Activated CD8-positive, alpha-beta T cell treated with anti-CD3 and anti-CD28 coated beads for 36 hours (primary cell): ENCODE results near the gene CNTNAP2. TPM values are rescaled to one million over a fixed set of nuclear protein-coding genes. Genes with fewer than 3 reads are reported as not detected.

ENCODE experiments used
- ATAC-seq: fragments of 200-7000 bp; cut with Tn5 transposase; one replicate; pipeline ENCODE4 v1.10.0; 2021; ENCODE audit warnings: mild to moderate bottlenecking, moderate library complexity
- CTCF ChIA-PET: fragments of 350-600 bp; sonication (Branson Sonifier 250); formaldehyde crosslinking; loops from one replicate; lab custom pipeline; 2021; ENCODE audit warnings: antibody characterized with exemption; lab: Charles Lee
- POLR2A ChIA-PET: fragments of 350-600 bp; sonication (Branson Sonifier 250); formaldehyde crosslinking; loops from one replicate; lab custom pipeline; 2021; ENCODE audit warnings: antibody characterized with exemption; lab: Charles Lee
- DNase-seq: peaks from one replicate; pipeline ENCODE4 v3.0.0-alpha.2; 2020
- H3K27ac Mint-ChIP-seq: one replicate; pipeline ENCODE4 v1.8.0; 2021; ENCODE audit warnings: mild to moderate bottlenecking, mixed read lengths
- H3K27me3 Mint-ChIP-seq: one replicate; pipeline ENCODE4 v1.8.0; 2021; ENCODE audit warnings: mixed read lengths
- H3K36me3 Mint-ChIP-seq: one replicate; pipeline ENCODE4 v1.8.0; 2021; ENCODE audit warnings: low read depth, mixed read lengths
- H3K4me1 Mint-ChIP-seq: one replicate; pipeline ENCODE4 v1.8.0; 2021; ENCODE audit warnings: low read depth, mixed read lengths
- H3K4me3 Mint-ChIP-seq: one replicate; pipeline ENCODE4 v1.8.0; 2021; ENCODE audit warnings: mild to moderate bottlenecking, moderate library complexity, mixed read lengths
- H3K9me3 Mint-ChIP-seq: one replicate; pipeline ENCODE4 v1.8.0; 2021; ENCODE audit warnings: mixed read lengths
- intact Hi-C: fragments of 100-400 bp; cut with micrococcal nuclease; formaldehyde crosslinking; loops from one replicate; pipeline ENCODE4 v1.10.0; 2022
- total RNA-seq, 2 experiments: library from RNA; stranded (reverse); gene quantifications; one replicate each; pipeline ENCODE4 v1.2.3, GENCODE V29; 2021
- TF ChIP-seq, protein P1 (sequence below): fragments of 200-600 bp; IDR thresholded peaks from one replicate; pipeline ENCODE4 v1.8.0; 2022; ENCODE audit warnings: antibody characterized with exemption, mild to moderate bottlenecking

CNTNAP2 gene
- total RNA-seq, 2 experiments from 2014 or later, result not detected

DNA sequence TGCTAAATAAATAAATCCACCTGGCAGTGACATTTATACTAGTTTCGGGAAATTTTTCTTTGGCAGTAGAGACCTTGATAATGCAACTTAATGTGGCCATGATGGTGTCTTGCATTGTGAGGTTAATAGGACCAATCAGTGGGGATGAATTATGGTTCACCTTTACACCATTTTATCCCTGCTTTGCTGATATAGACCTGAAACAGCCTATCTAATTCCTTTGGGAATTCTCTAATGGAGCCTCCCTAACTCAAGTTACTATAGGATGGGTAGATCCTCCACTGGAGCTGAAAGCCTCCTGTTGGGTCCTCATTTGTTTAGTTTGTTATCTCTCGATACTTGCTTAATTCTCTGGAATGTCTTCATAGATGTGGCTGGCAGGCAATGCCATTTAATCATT, 276.7 kb downstream of the CNTNAP2 start:
- Mint-ChIP-seq H3K27me3 (no peaks in the 10 kb centered on the region), H3K4me3 (no peak overlapping the region), H3K4me1 (no peaks in the 10 kb centered on the region), H3K27ac (no peak overlapping the region), H3K36me3 (no peaks in the 10 kb centered on the region), H3K9me3 (peaks cover 12% of the 10 kb centered on the region)
- DNase-seq (no peak), ATAC-seq (no peak)
- intact Hi-C loops, result no loop called here
- TF ChIP-seq, protein P1, sequence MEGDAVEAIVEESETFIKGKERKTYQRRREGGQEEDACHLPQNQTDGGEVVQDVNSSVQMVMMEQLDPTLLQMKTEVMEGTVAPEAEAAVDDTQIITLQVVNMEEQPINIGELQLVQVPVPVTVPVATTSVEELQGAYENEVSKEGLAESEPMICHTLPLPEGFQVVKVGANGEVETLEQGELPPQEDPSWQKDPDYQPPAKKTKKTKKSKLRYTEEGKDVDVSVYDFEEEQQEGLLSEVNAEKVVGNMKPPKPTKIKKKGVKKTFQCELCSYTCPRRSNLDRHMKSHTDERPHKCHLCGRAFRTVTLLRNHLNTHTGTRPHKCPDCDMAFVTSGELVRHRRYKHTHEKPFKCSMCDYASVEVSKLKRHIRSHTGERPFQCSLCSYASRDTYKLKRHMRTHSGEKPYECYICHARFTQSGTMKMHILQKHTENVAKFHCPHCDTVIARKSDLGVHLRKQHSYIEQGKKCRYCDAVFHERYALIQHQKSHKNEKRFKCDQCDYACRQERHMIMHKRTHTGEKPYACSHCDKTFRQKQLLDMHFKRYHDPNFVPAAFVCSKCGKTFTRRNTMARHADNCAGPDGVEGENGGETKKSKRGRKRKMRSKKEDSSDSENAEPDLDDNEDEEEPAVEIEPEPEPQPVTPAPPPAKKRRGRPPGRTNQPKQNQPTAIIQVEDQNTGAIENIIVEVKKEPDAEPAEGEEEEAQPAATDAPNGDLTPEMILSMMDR, result no peak
- ChIA-PET CTCF (no interaction called here), POLR2A (no interaction called here)

DNA sequence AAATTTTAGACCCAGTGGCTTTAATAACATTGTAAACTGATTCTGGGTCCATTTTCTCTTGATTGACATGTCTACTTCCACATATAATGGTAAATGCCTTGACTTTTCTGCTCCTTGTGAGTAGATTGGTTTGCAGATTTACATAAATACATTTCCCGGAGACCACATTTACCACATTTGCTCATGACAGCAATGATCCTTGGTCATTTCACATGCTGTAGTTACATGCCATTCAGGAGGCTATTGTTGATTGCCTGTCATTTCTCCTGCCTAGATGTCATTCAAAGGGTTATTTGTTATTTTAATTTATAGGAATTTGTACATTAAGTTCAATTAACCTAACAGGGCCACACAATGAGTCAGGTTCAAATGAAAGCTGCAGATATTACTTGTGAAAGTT, 280.5 kb downstream of the CNTNAP2 start:
- Mint-ChIP-seq H3K27me3 (no peaks in the 10 kb centered on the region), H3K27ac (no peak overlapping the region), H3K36me3 (no peaks in the 10 kb centered on the region), H3K4me1 (no peaks in the 10 kb centered on the region), H3K9me3 (peaks cover 8% of the 10 kb centered on the region), H3K4me3 (no peak overlapping the region)
- TF ChIP-seq, protein P1, result no peak
- ChIA-PET CTCF (no interaction called here), POLR2A (no interaction called here)
- no peak for DNase-seq
- no peak for ATAC-seq
- intact Hi-C loops, result no loop called here

DNA sequence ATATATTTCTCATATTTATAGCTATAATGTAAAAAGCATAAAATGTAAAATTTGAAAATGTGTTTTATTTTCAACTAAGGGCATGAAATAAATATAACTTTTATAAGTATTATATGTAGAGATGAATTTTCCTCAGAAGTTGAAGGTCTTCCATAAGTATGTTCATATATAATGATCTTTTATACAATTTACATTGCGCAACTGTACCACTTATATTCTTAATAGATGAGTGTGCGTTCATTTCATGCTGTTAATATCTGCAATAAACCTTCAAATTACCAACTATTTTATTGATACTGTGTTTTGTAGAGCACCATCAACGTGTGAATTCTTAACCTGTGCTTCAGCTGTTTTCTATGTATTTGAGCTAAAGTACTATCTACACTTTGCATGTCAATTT, 285.3 kb downstream of the CNTNAP2 start:
- TF ChIP-seq, protein P1, result no peak
- no peaks in the 10 kb centered on the region for H3K27me3 Mint-ChIP-seq
- no peak for ATAC-seq
- no peak overlapping the region for H3K27ac Mint-ChIP-seq
- no peak for DNase-seq
- no peak overlapping the region for H3K4me3 Mint-ChIP-seq
- no peaks in the 10 kb centered on the region for H3K36me3 Mint-ChIP-seq
- CTCF ChIA-PET, result no interaction called here
- H3K9me3 Mint-ChIP-seq, result peaks cover 6% of the 10 kb centered on the region
- no peaks in the 10 kb centered on the region for H3K4me1 Mint-ChIP-seq
- intact Hi-C loops, result no loop called here
- POLR2A ChIA-PET, result no interaction called here

DNA sequence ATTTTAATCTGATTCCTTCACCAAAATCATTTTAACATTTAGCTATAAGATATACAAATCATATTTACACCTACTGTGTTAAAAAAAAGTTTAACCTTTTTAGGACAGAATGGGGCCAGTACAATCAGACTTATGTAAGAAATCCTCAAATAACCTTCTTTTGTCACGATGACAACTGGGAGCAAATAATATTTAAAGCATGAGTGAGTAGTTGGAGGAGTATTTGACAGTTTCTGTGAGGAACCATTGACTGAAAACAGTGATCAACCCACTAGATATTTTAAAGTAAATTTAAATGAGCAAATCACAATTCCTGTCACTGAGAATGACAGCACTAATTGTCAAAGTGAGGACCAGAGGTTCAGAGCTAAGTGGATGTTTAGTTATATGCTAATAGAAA, 289.1 kb downstream of the CNTNAP2 start:
- POLR2A ChIA-PET, result no interaction called here
- TF ChIP-seq, protein P1, result no peak
- H3K27me3 Mint-ChIP-seq, result no peaks in the 10 kb centered on the region
- intact Hi-C loops, result no loop called here
- CTCF ChIA-PET, result no interaction called here
- no peaks in the 10 kb centered on the region for H3K36me3 Mint-ChIP-seq
- H3K4me1 Mint-ChIP-seq, result no peaks in the 10 kb centered on the region
- H3K9me3 Mint-ChIP-seq, result peaks cover 7% of the 10 kb centered on the region
- DNase-seq (no peak), ATAC-seq (no peak)
- no peak overlapping the region for H3K27ac Mint-ChIP-seq
- H3K4me3 Mint-ChIP-seq, result no peak overlapping the region

DNA sequence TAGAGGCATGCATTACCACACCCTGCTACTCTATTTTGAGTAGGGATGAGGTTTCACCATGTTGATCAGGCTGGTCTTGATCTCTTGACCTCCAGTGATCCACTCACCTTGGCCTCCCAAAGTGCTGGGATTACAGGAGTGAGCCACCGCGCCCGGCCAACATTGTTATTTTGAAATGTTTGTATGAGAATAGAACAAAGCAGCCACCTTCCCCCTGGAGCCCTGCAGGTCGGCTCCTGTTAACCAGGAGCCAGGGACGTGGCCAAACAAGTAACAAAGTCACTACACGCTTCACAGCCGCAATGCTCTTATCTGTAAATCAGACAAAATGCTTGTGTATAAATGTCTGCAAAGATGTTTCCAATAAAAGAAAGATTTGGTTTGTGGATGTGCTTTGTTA, 295.4 kb downstream of the CNTNAP2 start:
- intact Hi-C loops, result no loop called here
- TF ChIP-seq, protein P1, result no peak
- no peaks in the 10 kb centered on the region for H3K4me1 Mint-ChIP-seq
- CTCF ChIA-PET, result no interaction called here
- H3K27ac Mint-ChIP-seq, result no peak overlapping the region
- H3K9me3 Mint-ChIP-seq, result peaks cover 8% of the 10 kb centered on the region
- H3K4me3 Mint-ChIP-seq, result no peak overlapping the region
- ATAC-seq (no peak), DNase-seq (no peak)
- H3K36me3 Mint-ChIP-seq, result no peaks in the 10 kb centered on the region
- POLR2A ChIA-PET, result no interaction called here
- no peaks in the 10 kb centered on the region for H3K27me3 Mint-ChIP-seq
